DOHH2 (cell line): ENCODE measurements around the gene VWA5B2.

ENCODE experiments used
- H3F3A ChIP-seq: fragments of 200-600 bp; sonication (generic), shearing (Covaris generic); 2 replicates; pipeline ENCODE4 v1.6.0; 2016; ENCODE audit warnings: antibody characterized with exemption, mild to moderate bottlenecking; ENCODE audit not compliant: control insufficient read depth, insufficient read depth
- H3K27ac ChIP-seq: fragments of 200-600 bp; sonication (generic); 2 replicates; pipeline ENCODE4 v1.5.1; 2014; ENCODE audit warnings: low read depth, mild to moderate bottlenecking, low read length, moderate library complexity
- H3K27me3 ChIP-seq: fragments of 200-600 bp; sonication (generic); 2 replicates; pipeline ENCODE4 v1.6.1; 2014; ENCODE audit warnings: mild to moderate bottlenecking, low read length, mixed read lengths; ENCODE audit not compliant: control insufficient read depth
- H3K36me3 ChIP-seq: fragments of 200-600 bp; sonication (generic); 2 replicates; pipeline ENCODE4 v1.6.1; 2014; ENCODE audit warnings: mild to moderate bottlenecking, low read length, moderate library complexity, mixed read lengths; ENCODE audit not compliant: control insufficient read depth
- H3K4me1 ChIP-seq: fragments of 200-600 bp; sonication (generic); 2 replicates; pipeline ENCODE4 v1.6.1; 2014; ENCODE audit warnings: mild to moderate bottlenecking, low read length, mixed read lengths; ENCODE audit not compliant: control insufficient read depth
- H3K4me2 ChIP-seq: fragments of 200-600 bp; sonication (generic); 2 replicates; pipeline ENCODE4 v1.6.0; 2014; ENCODE audit warnings: mild to moderate bottlenecking, low read length, moderate library complexity
- H3K4me3 ChIP-seq: fragments of 200-600 bp; sonication (generic); 2 replicates; pipeline ENCODE4 v1.5.1; 2014; ENCODE audit warnings: mild to moderate bottlenecking, low read length, mixed read lengths
- H3K79me2 ChIP-seq: fragments of 200-600 bp; sonication (generic); 2 replicates; pipeline ENCODE4 v1.6.1; 2014; ENCODE audit warnings: mild to moderate bottlenecking, low read length, mixed read lengths; ENCODE audit not compliant: control insufficient read depth
- H3K9me2 ChIP-seq: fragments of 200-600 bp; sonication (generic); replicated peaks from 2 replicates; pipeline ENCODE4 v1.6.1; 2014; ENCODE audit warnings: mild to moderate bottlenecking, low read length, mixed read lengths; ENCODE audit not compliant: control insufficient read depth
- H3K9me3 ChIP-seq: fragments of 200-600 bp; sonication (generic); 2 replicates; pipeline ENCODE4 v1.6.1; 2014; ENCODE audit warnings: antibody characterized with exemption, low read length, mixed read lengths; ENCODE audit not compliant: control insufficient read depth, insufficient read depth
- H4K20me1 ChIP-seq: fragments of 200-600 bp; sonication (generic); 2 replicates; pipeline ENCODE4 v1.6.0; 2014; ENCODE audit warnings: low read depth, mild to moderate bottlenecking, antibody characterized with exemption, low read length, moderate library complexity; ENCODE audit not compliant: control insufficient read depth, insufficient read depth
- EZH2phosphoT487 ChIP-seq: fragments of 200-600 bp; sonication (generic); IDR thresholded peaks from 2 replicates; pipeline ENCODE4 v1.6.1; 2017; ENCODE audit warnings: borderline replicate concordance, mild to moderate bottlenecking, antibody characterized with exemption, low read length, moderate library complexity, mixed read lengths
- TF ChIP-seq, protein P1 (sequence below): fragments of 200-600 bp; sonication (generic); IDR thresholded peaks from one replicate; pipeline ENCODE4 v1.5.1; 2014; ENCODE audit warnings: antibody characterized with exemption, mild to moderate bottlenecking, low read depth, low read length; ENCODE audit not compliant: poor library complexity, severe bottlenecking

Gene VWA5B2

DNA sequence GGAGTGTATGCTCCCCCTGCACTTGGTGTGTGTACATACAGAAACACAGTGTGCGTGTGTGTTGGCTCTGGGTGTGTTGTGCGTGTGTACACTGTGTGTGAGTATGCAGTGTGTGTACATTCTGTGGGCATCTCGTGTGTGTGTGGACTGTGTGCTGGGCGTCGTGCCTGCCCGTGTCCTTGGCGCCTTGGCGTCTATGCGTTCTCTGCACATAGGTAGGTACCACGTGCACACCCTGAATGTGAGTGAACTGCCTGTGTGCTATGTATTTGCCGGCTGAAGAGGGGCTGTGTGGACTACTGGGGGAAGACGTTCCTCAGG lies 46.0 kb downstream of the VWA5B2 start:
- H3K79me2 ChIP-seq: no peaks in the 10 kb centered on the region
- H3K36me3 ChIP-seq: no peaks in the 10 kb centered on the region
- H3K4me1 ChIP-seq: no peaks in the 10 kb centered on the region
- no peak overlapping the region for H3K4me2 ChIP-seq
- H3K27ac ChIP-seq: no peak overlapping the region
- no peaks in the 10 kb centered on the region for H3K9me3 ChIP-seq
- H3K4me3 ChIP-seq: no peak overlapping the region
- no peaks in the 10 kb centered on the region for H3K9me2 ChIP-seq
- no peaks in the 10 kb centered on the region for H4K20me1 ChIP-seq
- TF ChIP-seq EZH2phosphoT487: no peak
- TF ChIP-seq, protein P1, sequence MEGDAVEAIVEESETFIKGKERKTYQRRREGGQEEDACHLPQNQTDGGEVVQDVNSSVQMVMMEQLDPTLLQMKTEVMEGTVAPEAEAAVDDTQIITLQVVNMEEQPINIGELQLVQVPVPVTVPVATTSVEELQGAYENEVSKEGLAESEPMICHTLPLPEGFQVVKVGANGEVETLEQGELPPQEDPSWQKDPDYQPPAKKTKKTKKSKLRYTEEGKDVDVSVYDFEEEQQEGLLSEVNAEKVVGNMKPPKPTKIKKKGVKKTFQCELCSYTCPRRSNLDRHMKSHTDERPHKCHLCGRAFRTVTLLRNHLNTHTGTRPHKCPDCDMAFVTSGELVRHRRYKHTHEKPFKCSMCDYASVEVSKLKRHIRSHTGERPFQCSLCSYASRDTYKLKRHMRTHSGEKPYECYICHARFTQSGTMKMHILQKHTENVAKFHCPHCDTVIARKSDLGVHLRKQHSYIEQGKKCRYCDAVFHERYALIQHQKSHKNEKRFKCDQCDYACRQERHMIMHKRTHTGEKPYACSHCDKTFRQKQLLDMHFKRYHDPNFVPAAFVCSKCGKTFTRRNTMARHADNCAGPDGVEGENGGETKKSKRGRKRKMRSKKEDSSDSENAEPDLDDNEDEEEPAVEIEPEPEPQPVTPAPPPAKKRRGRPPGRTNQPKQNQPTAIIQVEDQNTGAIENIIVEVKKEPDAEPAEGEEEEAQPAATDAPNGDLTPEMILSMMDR: no peak
- H3F3A ChIP-seq: no peaks in the 10 kb centered on the region
- peaks cover 14% of the 10 kb centered on the region for H3K27me3 ChIP-seq

DNA sequence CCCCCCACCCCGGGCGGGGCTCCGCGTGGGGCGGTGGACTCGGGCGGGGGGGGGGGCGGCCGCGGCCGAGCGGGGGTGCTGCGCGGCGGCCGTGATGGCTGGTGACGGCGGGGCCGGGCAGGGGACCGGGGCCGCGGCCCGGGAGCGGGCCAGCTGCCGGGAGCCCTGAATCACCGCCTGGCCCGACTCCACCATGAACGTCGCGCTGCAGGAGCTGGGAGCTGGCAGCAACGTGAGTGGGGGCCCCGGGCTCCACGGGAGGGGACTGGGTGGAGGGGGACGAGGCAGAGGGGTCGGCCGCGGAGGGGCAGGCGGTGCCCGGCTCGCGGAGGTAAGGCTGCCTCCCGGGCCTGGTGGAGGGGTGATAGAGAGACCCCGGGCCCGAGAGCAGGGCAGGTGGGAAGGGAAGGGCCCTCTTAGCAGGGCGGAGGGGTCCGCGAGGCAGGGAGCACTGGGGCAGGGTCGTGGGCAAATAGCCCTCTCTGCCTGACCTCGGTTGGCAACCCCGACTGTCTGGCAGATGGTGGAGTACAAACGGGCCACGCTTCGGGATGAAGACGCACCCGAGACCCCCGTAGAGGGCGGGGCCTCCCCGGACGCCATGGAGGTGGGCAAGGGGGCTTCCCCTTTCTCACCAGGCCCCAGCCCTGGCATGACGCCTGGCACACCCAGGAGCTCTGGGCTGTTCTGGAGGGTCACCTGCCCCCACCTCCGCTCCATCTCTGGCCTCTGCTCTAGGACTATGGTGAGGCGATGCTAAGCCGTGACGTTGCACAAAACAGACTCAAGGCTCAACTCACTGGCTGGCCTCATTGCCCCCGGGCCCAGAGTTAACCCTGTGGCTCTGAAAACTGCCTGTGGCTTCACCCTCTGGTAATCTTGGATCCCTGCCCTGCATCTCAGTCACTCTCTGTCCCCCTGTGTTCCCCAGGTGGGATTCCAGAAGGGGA lies 46.9 kb downstream of the VWA5B2 start, which contains the start of gene ECE2:
Gene ECE2, plus strand, starts transcription at position 62 of the 950 bp plus-strand sequence. Its CDS starts 132 bp downstream, at position 194.
- Histone ChIP-seq H3K9me3 (no peaks in the 10 kb centered on the region), H3K79me2 (no peaks in the 10 kb centered on the region), H4K20me1 (no peaks in the 10 kb centered on the region), H3K27me3 (peaks cover 14% of the 10 kb centered on the region), H3F3A (no peaks in the 10 kb centered on the region), H3K36me3 (no peaks in the 10 kb centered on the region), H3K4me3 (no peak within 1 kb of the TSS), H3K9me2 (no peaks in the 10 kb centered on the region), H3K4me2 (no peak within 1 kb of the TSS), H3K4me1 (no peaks in the 10 kb centered on the region), H3K27ac (no peak within 1 kb of the TSS)
- TF ChIP-seq EZH2phosphoT487: no peak
- TF ChIP-seq, protein P1: no peak

- Histone ChIP-seq H3K4me2 (no peak overlapping the region), H3K79me2 (no peaks in the 10 kb centered on the region), H3K36me3 (no peaks in the 10 kb centered on the region), H3F3A (no peaks in the 10 kb centered on the region), H3K27ac (no peak overlapping the region), H3K4me3 (no peak overlapping the region), H3K9me3 (no peaks in the 10 kb centered on the region), H3K9me2 (no peaks in the 10 kb centered on the region), H3K4me1 (no peaks in the 10 kb centered on the region), H3K27me3 (peaks cover 14% of the 10 kb centered on the region), H4K20me1 (no peaks in the 10 kb centered on the region)
- TF ChIP-seq EZH2phosphoT487: no peak
- TF ChIP-seq, protein P1: no peak
These were observed 48.0 kb downstream of the VWA5B2 start for GRCh38 chr3:184277366-184277765.
